Measurements from ENCODE around the gene RPL29. TPM values are rescaled to one million over a fixed set of nuclear protein-coding genes. Genes with fewer than 3 reads are reported as not detected.

RPL29 gene
- total RNA-seq, 1 experiment from 2014 or later: 995 TPM

DNA sequence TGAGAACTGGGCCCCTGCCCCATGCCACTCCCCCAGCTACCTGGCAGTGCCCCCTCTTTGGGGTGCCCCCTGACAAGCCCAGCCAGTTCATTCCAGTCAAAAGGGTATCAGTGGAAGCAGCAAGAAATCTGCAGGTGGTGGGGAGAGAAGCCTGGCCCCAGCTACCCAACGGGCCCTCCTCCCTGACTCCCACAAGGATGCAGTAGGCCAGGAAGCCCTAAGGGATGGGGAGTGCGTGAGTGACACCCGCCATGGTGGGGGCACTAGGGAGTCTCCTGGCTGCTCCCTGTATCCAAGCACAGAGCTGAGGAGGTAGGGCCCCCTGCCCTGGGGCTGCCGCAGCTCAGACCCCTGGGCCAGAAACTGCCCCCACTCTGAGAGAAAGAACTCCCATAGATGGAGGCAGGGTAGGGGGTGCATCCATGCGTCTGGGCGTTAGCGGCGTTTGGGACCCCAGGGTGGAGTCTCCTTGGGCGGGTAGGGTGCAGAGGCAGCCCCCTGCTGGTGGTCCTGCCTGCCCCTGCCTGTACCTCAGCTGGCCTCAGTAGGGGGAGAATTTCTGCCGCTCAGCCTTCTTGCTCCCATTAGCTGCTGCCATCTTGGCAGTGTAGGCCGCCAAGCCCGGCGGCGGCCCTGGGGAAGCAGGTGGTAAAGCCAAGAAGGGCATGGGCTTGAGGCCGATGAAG, 38.0 kb downstream of the RPL29 start:
- CTCF ChIA-PET: no interaction called here
- H3K9me3 Mint-ChIP-seq (ENCODE audit: unreplicated experiment): no peaks in the 10 kb centered on the region
- H3K27ac Mint-ChIP-seq (ENCODE audit: unreplicated experiment): no peak overlapping the region
- BruUV-seq (replicated peaks): no TSS peak
- no peaks in the 10 kb centered on the region for H3K27me3 Mint-ChIP-seq (ENCODE audit: insufficient read depth, unreplicated experiment)
- Histone ChIP-seq H3K9me3 (no peaks in the 10 kb centered on the region), H3K4me1 (no peaks in the 10 kb centered on the region), H3K36me3 (ENCODE audit: control insufficient read depth, insufficient read depth, low read length) (no peaks in the 10 kb centered on the region), H3K27me3 (replicated peaks; ENCODE audit: control insufficient read depth, insufficient read depth, low read length) (no peaks in the 10 kb centered on the region), H3K4me3 (ENCODE audit: low read depth, low read length) (no peak overlapping the region)
- H3K4me3 Mint-ChIP-seq (ENCODE audit: unreplicated experiment): no peak overlapping the region
- TF ChIP-seq, protein P1, sequence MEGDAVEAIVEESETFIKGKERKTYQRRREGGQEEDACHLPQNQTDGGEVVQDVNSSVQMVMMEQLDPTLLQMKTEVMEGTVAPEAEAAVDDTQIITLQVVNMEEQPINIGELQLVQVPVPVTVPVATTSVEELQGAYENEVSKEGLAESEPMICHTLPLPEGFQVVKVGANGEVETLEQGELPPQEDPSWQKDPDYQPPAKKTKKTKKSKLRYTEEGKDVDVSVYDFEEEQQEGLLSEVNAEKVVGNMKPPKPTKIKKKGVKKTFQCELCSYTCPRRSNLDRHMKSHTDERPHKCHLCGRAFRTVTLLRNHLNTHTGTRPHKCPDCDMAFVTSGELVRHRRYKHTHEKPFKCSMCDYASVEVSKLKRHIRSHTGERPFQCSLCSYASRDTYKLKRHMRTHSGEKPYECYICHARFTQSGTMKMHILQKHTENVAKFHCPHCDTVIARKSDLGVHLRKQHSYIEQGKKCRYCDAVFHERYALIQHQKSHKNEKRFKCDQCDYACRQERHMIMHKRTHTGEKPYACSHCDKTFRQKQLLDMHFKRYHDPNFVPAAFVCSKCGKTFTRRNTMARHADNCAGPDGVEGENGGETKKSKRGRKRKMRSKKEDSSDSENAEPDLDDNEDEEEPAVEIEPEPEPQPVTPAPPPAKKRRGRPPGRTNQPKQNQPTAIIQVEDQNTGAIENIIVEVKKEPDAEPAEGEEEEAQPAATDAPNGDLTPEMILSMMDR (IDR thresholded peaks at IDR 0.05; ENCODE audit: insufficient read depth in 1 of 2, low read depth in 1 of 2, low read length in 1 of 2, severe bottlenecking in 1 of 2, unreplicated experiment in 1 of 2): no peak
- no peaks in the 10 kb centered on the region for H3K36me3 Mint-ChIP-seq (ENCODE audit: insufficient read depth, unreplicated experiment)
- H3K4me1 Mint-ChIP-seq (ENCODE audit: low read depth, unreplicated experiment): no peaks in the 10 kb centered on the region
- DNase-seq: no peak
- POLR2A ChIA-PET: no interaction called here
- intact Hi-C loops (cut with micrococcal nuclease; ENCODE audit: unreplicated experiment): no loop called here

DNA sequence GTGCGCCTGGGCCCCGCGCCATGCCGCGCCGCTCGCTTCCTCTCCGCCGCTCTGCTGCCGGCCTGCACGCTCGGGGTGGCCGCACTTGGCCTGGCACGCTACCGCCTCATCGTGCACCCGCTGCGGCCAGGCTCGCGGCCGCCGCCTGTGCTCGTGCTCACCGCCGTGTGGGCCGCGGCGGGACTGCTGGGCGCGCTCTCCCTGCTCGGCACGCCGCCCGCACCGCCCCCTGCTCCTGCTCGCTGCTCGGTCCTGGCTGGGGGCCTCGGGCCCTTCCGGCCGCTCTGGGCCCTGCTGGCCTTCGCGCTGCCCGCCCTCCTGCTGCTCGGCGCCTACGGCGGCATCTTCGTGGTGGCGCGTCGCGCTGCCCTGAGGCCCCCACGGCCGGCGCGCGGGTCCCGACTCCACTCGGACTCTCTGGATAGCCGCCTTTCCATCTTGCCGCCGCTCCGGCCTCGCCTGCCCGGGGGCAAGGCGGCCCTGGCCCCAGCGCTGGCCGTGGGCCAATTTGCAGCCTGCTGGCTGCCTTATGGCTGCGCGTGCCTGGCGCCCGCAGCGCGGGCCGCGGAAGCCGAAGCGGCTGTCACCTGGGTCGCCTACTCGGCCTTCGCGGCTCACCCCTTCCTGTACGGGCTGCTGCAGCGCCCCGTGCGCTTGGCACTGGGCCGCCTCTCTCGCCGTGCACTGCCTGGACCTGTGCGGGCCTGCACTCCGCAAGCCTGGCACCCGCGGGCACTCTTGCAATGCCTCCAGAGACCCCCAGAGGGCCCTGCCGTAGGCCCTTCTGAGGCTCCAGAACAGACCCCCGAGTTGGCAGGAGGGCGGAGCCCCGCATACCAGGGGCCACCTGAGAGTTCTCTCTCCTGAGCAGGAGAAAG, 39.6 kb downstream of the RPL29 start:
- BruUV-seq (replicated peaks): no TSS peak
- Mint-ChIP-seq H3K27ac (ENCODE audit: unreplicated experiment) (no peak overlapping the region), H3K4me3 (ENCODE audit: unreplicated experiment) (no peak overlapping the region), H3K36me3 (ENCODE audit: insufficient read depth, unreplicated experiment) (no peaks in the 10 kb centered on the region), H3K4me1 (ENCODE audit: low read depth, unreplicated experiment) (no peaks in the 10 kb centered on the region), H3K27me3 (ENCODE audit: insufficient read depth, unreplicated experiment) (peaks cover 2% of the 10 kb centered on the region), H3K9me3 (ENCODE audit: unreplicated experiment) (no peaks in the 10 kb centered on the region)
- TF ChIP-seq, protein P1 (IDR thresholded peaks at IDR 0.05; ENCODE audit: insufficient read depth in 1 of 2, low read depth in 1 of 2, low read length in 1 of 2, severe bottlenecking in 1 of 2, unreplicated experiment in 1 of 2): no peak
- H3K9me3 ChIP-seq: no peaks in the 10 kb centered on the region
- no peaks in the 10 kb centered on the region for H3K4me1 ChIP-seq
- POLR2A ChIA-PET: no interaction called here
- no peaks in the 10 kb centered on the region for H3K36me3 ChIP-seq (ENCODE audit: control insufficient read depth, insufficient read depth, low read length)
- H3K27me3 ChIP-seq (replicated peaks; ENCODE audit: control insufficient read depth, insufficient read depth, low read length): no peaks in the 10 kb centered on the region
- DNase-seq: no peak
- CTCF ChIA-PET: no interaction called here
- intact Hi-C loops (cut with micrococcal nuclease; ENCODE audit: unreplicated experiment): no loop called here
- no peak overlapping the region for H3K4me3 ChIP-seq (ENCODE audit: low read depth, low read length)

DNA sequence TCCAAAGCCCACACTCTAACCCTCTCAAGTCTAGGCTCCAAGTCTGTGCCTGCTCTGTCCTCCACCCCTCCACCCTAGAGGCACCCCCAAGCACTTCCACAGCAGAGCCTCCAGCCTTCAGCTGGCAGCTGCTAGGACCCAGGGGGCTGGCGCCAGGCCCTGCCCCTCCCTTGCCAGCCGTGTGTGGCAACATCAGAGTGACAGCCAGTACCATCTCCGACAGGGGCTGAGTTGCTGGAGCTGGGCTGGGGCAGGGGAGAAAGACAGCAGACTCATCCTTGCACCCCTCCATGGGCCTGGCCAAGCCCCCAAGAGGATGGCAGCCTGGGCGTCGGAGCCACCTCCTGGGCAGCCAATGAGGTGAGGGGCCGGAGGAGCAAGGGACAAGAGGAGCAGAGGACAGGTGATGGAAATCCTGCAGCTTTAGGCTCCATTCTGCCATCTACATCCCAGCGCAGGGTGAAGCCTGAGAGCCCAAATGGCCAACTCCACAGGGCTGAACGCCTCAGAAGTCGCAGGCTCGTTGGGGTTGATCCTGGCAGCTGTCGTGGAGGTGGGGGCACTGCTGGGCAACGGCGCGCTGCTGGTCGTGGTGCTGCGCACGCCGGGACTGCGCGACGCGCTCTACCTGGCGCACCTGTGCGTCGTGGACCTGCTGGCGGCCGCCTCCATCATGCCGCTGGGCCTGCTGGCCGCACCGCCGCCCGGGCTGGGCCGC, 40.4 kb downstream of the RPL29 start, which contains the start of gene GPR62:
Gene GPR62, plus strand, starts transcription at position 207 of the 718 bp plus-strand sequence. Its CDS starts 272 bp downstream, at position 479.
- H3K27ac Mint-ChIP-seq (ENCODE audit: unreplicated experiment): no peak within 1 kb of the TSS
- H3K4me3 Mint-ChIP-seq (ENCODE audit: unreplicated experiment): no peak within 1 kb of the TSS
- peaks cover 2% of the 10 kb centered on the region for H3K27me3 Mint-ChIP-seq (ENCODE audit: insufficient read depth, unreplicated experiment)
- H3K36me3 Mint-ChIP-seq (ENCODE audit: insufficient read depth, unreplicated experiment): no peaks in the 10 kb centered on the region
- Histone ChIP-seq H3K9me3 (no peaks in the 10 kb centered on the region), H3K27me3 (replicated peaks; ENCODE audit: control insufficient read depth, insufficient read depth, low read length) (no peaks in the 10 kb centered on the region), H3K36me3 (ENCODE audit: control insufficient read depth, insufficient read depth, low read length) (no peaks in the 10 kb centered on the region), H3K4me1 (no peaks in the 10 kb centered on the region), H3K4me3 (ENCODE audit: low read depth, low read length) (no peak within 1 kb of the TSS)
- no peak for DNase-seq
- intact Hi-C loops (cut with micrococcal nuclease; ENCODE audit: unreplicated experiment): no loop called here
- H3K4me1 Mint-ChIP-seq (ENCODE audit: low read depth, unreplicated experiment): no peaks in the 10 kb centered on the region
- no peaks in the 10 kb centered on the region for H3K9me3 Mint-ChIP-seq (ENCODE audit: unreplicated experiment)
- CTCF ChIA-PET: no interaction called here
- no TSS peak for BruUV-seq (replicated peaks)
- TF ChIP-seq, protein P1 (IDR thresholded peaks at IDR 0.05; ENCODE audit: insufficient read depth in 1 of 2, low read depth in 1 of 2, low read length in 1 of 2, severe bottlenecking in 1 of 2, unreplicated experiment in 1 of 2): no peak
- POLR2A ChIA-PET: no interaction called here
